NCI-H2171 treated with DMSO at 0.1 percent for 48 hours (cell line): ENCODE measurements around the gene IFNA21.
"Not testable (repeated sequence)": the region's sequence is repeated elsewhere in the genome, so short reads cannot be mapped to it uniquely, and the experiment has no call there.

Experiments used
- DNase-seq: peaks from one replicate; lab custom pipeline; 2025; lab: John Stamatoyannopoulos, UW

The IFNA21 gene

DNA sequence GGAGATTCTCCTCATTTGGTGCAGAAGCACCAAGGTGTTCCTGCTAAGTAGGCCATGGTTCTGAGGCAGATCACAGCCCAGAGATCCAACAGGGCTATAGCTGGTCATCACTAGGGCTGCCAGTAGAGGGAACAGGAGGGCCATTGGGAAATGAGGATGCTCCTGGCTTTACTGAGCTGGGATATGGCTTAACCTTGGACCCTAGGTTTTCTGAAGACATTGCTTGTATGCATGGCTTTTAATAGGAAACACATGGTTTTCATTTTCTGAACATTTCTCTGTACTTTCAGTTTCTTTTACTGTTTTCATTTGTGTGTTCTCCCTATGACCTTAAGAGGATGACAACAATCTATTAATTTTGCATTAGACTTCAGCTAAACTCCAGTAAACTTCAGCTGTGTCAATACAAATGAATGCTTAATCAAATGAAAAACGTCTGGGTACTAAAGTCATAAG is 25.0 kb downstream of the IFNA21 start, which contains the start of gene IFNW1:
TSS of gene IFNW1 (minus strand) at position 406 of the 456 bp plus-strand sequence. CDS start at position 144, 262 bp downstream.
- no peak for DNase-seq

DNA sequence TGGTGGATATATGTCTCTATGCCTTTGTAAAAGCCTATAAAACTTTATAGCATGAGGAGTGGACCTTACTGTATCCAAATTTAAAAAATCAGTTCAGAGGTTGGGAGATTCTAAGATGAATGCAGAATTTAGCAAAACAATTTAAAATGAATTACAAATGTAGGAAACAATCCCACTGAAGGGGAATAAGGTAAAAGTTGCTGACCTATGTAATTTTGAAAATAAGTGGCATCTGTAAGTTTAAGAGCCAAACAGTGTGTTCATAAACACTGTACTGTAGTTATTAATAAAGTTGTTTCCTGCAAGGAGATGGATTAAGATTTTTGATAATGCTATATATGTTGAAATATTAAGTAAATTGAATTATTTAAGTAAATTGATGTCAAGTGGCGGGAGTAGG is 29.4 kb downstream of the IFNA21 start:
- no peak for DNase-seq

DNA sequence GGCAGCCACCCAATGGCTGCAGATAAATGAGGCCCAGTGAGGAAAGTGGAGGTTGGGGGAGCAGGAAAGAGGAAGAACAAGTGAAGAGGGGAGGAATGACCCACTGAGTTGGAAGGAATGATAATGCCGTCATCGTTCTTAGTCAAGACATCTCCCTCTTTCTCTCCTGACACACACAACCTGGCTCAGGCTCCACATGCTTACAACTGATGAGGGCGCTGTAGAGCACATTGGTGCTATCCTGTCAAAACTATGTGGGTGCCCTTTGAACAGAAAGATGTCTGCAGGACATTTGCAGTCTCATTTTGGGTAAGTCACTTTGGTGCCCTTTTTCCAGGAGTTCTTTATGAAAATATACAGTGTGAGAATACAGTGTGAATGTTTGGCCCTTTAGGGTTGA is 30.7 kb downstream of the IFNA21 start:
- no peak for DNase-seq

DNA sequence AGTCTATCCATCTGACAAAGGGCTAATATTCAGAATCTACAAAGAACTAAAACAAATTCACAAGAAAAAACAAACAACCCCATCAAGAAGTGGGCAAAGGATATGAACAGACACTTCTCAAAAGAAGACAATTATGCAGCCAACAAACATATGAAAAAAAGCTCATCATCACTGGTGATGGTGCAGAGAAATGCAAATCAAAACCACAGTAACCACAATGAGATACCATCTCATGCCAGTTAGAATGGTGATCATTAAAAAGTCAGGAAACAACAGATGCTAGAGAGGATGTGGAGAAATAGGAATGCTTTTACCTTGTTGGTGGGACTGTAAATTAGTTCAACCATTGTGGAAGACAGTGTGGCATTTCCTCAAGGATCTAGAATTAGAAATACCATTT is 38.3 kb downstream of the IFNA21 start:
- not testable (repeated sequence) for DNase-seq

DNA sequence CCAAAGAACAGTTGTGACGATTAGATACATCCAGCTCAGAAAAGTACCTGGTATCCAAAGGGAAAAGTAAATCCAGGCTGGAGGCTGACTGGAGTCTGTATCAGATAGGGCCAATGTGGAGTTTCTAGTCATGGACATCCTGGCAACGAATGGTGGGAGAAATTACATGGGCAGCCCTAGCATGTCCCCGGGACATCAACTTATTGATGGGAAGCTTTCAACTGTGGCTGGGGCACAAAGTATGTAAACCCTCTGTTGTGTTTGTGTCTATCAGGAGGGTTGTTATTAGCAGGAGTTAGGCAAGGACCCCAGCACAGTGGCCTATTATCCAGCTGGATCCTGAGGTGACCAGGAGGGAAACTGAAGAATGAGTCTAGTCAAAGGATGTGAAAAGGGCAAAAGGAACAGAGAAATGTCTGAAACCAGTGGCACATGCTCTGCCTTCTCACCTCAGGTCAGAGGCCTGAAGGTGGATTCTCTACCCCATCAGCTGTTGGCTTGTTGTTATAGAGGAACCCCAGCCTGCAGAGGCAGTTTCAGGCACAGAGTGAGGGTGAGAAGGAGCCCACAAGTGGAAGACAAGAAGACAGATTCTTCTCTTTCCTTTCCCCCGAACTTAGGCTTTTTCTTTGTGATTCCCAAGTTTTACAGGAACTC is 44.7 kb downstream of the IFNA21 start:
- DNase-seq, result no peak

DNA sequence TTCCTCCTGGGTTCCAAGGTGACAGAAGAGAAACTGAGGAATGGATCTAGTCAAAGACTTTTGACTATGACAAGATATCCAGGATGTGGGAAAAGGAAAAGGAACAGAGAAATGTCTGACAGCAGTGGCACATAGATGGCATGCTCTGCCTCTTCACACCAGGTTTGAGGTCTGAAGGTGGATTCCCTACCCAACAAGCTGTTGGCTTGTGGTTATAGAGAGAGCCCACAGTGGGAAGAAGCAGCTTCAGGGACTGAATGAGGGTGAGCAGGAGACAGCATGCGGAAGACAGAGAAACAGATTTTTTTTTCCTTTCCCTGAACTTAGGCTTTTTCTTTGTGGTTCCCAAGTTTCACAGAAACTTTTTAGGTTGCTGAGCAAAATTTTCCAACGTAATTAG is 45.4 kb downstream of the IFNA21 start:
- DNase-seq, result no peak

DNA sequence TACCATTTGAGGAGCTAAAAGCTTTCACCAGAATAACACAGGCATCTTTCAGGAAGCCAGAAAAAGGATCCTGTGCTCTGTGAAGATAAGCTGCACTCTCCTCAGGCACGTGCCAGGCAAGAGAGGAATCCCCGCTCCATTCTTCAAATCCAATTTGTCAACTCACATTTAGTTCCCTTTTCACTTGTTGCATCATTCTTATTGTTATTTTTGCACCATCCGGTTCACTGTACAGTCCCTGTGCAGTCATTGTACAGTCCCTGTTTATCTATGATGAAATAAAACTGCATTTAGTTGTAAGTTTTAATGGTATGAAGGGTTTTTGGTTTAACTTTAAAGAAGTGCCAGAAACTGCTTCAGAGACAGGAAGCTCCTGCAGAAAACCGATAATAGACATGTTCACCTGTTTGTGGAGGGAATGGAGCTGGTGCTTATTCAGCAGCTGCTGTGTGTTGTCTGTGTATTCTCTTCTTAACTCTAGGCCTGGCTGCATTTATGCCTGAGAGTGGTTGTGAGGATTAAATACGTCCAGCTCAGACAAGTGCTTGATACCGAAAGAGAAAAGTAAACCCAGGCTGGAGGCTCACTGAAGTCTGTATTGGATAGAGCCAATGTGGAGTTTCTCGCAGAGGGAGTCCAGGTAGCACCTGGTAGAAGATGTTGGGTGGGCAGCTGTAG is 47.2 kb downstream of the IFNA21 start:
- DNase-seq, result no peak
